OCI-LY1 (cell line): ENCODE measurements around the gene SRPRA.

Source experiments
- CTCF ChIP-seq: fragments of 200-600 bp; sonication (generic), shearing (Covaris generic); IDR thresholded peaks from 2 replicates; pipeline ENCODE4 v1.5.1; 2017; ENCODE audit warnings: mild to moderate bottlenecking, antibody characterized with exemption, low read length, moderate library complexity, mixed read lengths
- EZH2 ChIP-seq: fragments of 200-600 bp; sonication (generic), shearing (Covaris generic); IDR thresholded peaks from 2 replicates; pipeline ENCODE4 v1.8.0; 2017; ENCODE audit warnings: borderline replicate concordance, mixed run types, mild to moderate bottlenecking, antibody characterized with exemption, low read length, moderate library complexity, mixed read lengths

DNA sequence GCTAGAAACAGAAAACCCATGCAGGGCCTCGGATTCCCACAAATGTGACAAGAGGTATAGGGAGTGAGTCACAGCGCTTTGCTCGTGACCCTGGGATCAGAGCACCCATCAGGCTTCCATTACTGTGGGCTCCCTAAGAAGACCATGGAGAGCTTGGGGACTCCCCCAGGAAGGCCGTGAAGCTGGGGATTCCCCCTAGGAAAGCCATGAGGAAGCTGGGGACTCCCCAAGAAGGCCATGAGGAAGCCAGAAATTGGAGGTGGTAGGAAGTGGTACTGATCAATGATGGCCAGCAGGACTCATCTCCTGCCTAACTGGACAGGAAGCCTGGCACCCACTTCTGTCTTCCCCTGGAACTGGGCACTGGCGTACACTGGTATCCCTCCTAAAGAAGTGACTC is 25.0 kb upstream of the SRPRA start:
- TF ChIP-seq CTCF = no peak
- TF ChIP-seq EZH2 = no peak
